HepG2 (cell line): ENCODE data around the gene NCAM2. TPM values are rescaled to one million over a fixed set of nuclear protein-coding genes. Genes with fewer than 3 reads are reported as not detected.

ENCODE experiments used
- ATAC-seq: fragments of 200-7000 bp; cut with Tn5 transposase; 3 replicates; pipeline ENCODE4 v1.9.1; 2020; ENCODE audit warnings: mild to moderate bottlenecking, moderate library complexity
- BruUV-seq: library from RNA; stranded (reverse); fragments of 400-500 nt; replicated peaks from 2 replicates; lab custom pipeline; 2021; lab: Mats Ljungman, UMichigan
- CTCF ChIA-PET: fragments of 300-600 bp; formaldehyde crosslinking; extraction: SDS; loops from one replicate; lab custom pipeline; 2021; ENCODE audit warnings: low total read pairs, inconsistent platforms, low intra/inter-chr PET ratio; lab: Yijun Ruan, JAX
- POLR2A ChIA-PET: fragments of 350-600 bp; sonication (Branson Sonifier 250); formaldehyde crosslinking; loops from one replicate; lab custom pipeline; 2020; ENCODE audit warnings: antibody characterized with exemption, inconsistent platforms; lab: Yijun Ruan, JAX
- DNase-seq: peaks from one replicate; pipeline ENCODE4 v3.0.0-alpha.2; 2015; ENCODE audit warnings: low spot score
- FAIRE-seq: peaks from 3 replicates; lab custom pipeline; 2011; peaks lifted over from hg19 to GRCh38; lab: Jason Lieb, UNC
- H2AFZ ChIP-seq: one replicate; pipeline ENCODE4 v1.6.1; 2011; ENCODE audit warnings: low read length, inconsistent platforms
- H3K27ac ChIP-seq: fragments of 300-600 bp; 3 replicates; pipeline ENCODE4 v1.8.0; 2011; ENCODE audit warnings: mixed run types, mild to moderate bottlenecking, mixed read lengths, low read length, inconsistent platforms; ENCODE audit not compliant: insufficient read depth; ENCODE audit errors: extremely low read length
- H3K27me3 ChIP-seq, 2 experiments: fragments of 200-600 bp in 1 of 2; 2 replicates in 1 of 2; 3 replicates in 1 of 2; pipeline versions ENCODE4 v1.6.0 to v1.8.0; 2011; ENCODE audit warnings: low read length in 2 of 2, mild to moderate bottlenecking in 2 of 2, moderate library complexity in 2 of 2, inconsistent platforms in 1 of 2; ENCODE audit not compliant: insufficient read depth in 2 of 2, control insufficient read depth in 1 of 2
- H3K36me3 ChIP-seq, 2 experiments: fragments of 200-600 bp in 1 of 2; replicated peaks in 1 of 2; 2 replicates in 1 of 2; 3 replicates in 1 of 2; pipeline versions ENCODE4 v1.5.1 to v1.8.0; 2011; ENCODE audit warnings: low read length in 2 of 2, inconsistent platforms in 1 of 2; ENCODE audit not compliant: insufficient read depth in 2 of 2, control insufficient read depth in 1 of 2
- H3K4me1 ChIP-seq: 2 replicates; pipeline ENCODE4 v1.5.1; 2012; ENCODE audit warnings: low read length, inconsistent platforms; ENCODE audit not compliant: insufficient read depth
- H3K4me2 ChIP-seq: 2 replicates; pipeline ENCODE4 v1.6.0; 2011; ENCODE audit warnings: low read depth, low read length, inconsistent platforms
- H3K4me3 ChIP-seq, 3 experiments: fragments of 200-600 bp in 1 of 3; sonication (generic), shearing (Covaris generic) in 1 of 3; replicated peaks in 1 of 3; 2 replicates each; pipeline ENCODE4 v1.5.1; 2011 to 2016; ENCODE audit warnings: low read length in 3 of 3, inconsistent platforms in 2 of 3, low read depth in 2 of 3, mild to moderate bottlenecking in 2 of 3, control low read depth in 1 of 3, mixed read lengths in 1 of 3; ENCODE audit not compliant: insufficient read depth in 1 of 3
- H3K79me2 ChIP-seq: one replicate; pipeline ENCODE4 v1.6.1; 2011; ENCODE audit warnings: low read length, inconsistent platforms; ENCODE audit not compliant: insufficient read depth
- H3K9ac ChIP-seq: 2 replicates; pipeline ENCODE4 v1.6.0; 2011; ENCODE audit warnings: mild to moderate bottlenecking, low read depth, low read length, inconsistent platforms; ENCODE audit not compliant: insufficient read depth
- H3K9me3 ChIP-seq: 2 replicates; pipeline ENCODE4 v1.5.1; 2012; ENCODE audit warnings: mild to moderate bottlenecking, low read length
- H4K20me1 ChIP-seq: 2 replicates; pipeline ENCODE4 v1.6.0; 2011; ENCODE audit warnings: inconsistent platforms, mild to moderate bottlenecking, low read length, moderate library complexity; ENCODE audit not compliant: insufficient read depth
- CHD2 ChIP-seq: IDR thresholded peaks from 2 replicates; pipeline ENCODE4 v1.6.1; 2011; ENCODE audit warnings: low read depth, low read length, improper control_type of control experiment
- HNRNPL ChIP-seq: fragments of 200-400 bp; formaldehyde crosslinking; IDR thresholded peaks from 2 replicates; pipeline ENCODE4 v1.6.1; 2017; ENCODE audit warnings: mild to moderate bottlenecking, low read depth, low read length
- RERE ChIP-seq: IDR thresholded peaks from 2 replicates; pipeline ENCODE4 v1.6.1; 2016; ENCODE audit warnings: low read depth, missing genetic modification reagents, missing compliant biosample characterization
- RFX1 ChIP-seq: fragments of 450-650 bp; IDR thresholded peaks from 2 replicates; pipeline ENCODE4 v1.6.1; 2017
- RNF2 ChIP-seq: fragments of 450-650 bp; conservative IDR thresholded peaks from 2 replicates; pipeline ENCODE4 v1.6.1; 2016; ENCODE audit warnings: low read depth
- SALL2 ChIP-seq: sonication (generic); formaldehyde crosslinking; IDR thresholded peaks from 2 replicates; pipeline ENCODE4 v1.8.1; 2023; ENCODE audit warnings: mild to moderate bottlenecking, missing genetic modification reagents, inconsistent platforms
- TCF7L2 ChIP-seq: IDR thresholded peaks from 2 replicates; pipeline ENCODE4 v1.6.1; 2011; ENCODE audit warnings: mild to moderate bottlenecking, low read depth, low read length, moderate library complexity
- YEATS2 ChIP-seq: sonication (generic); formaldehyde crosslinking; IDR thresholded peaks from 2 replicates; pipeline ENCODE4 v1.4.0; 2020; ENCODE audit warnings: missing genetic modification reagents, borderline replicate concordance
- ZKSCAN8 ChIP-seq: IDR thresholded peaks from 2 replicates; pipeline ENCODE4 v1.6.1; 2016; ENCODE audit warnings: borderline replicate concordance, missing genetic modification reagents, missing compliant biosample characterization
- ZNF101 ChIP-seq: sonication (generic); formaldehyde crosslinking; IDR thresholded peaks from 2 replicates; pipeline ENCODE4 v1.4.0; 2020; ENCODE audit warnings: mild to moderate bottlenecking, low read depth, missing genetic modification reagents, borderline replicate concordance
- ZNF292 ChIP-seq: sonication (generic); formaldehyde crosslinking; IDR thresholded peaks from 2 replicates; pipeline ENCODE4 v1.8.1; 2022; ENCODE audit warnings: mild to moderate bottlenecking, low read depth, missing genetic modification reagents, borderline replicate concordance
- ZNF326 ChIP-seq: sonication (generic); formaldehyde crosslinking; IDR thresholded peaks from 2 replicates; pipeline ENCODE4 v1.4.0; 2020; ENCODE audit warnings: missing genetic modification reagents, borderline replicate concordance
- ZNF337 ChIP-seq: sonication (generic); formaldehyde crosslinking; IDR thresholded peaks from 2 replicates; pipeline ENCODE4 v1.5.1; 2020; ENCODE audit warnings: missing genetic modification reagents, low read depth, mild to moderate bottlenecking, borderline replicate concordance
- ZNF558 ChIP-seq: sonication (generic); formaldehyde crosslinking; IDR thresholded peaks from 2 replicates; pipeline ENCODE4 v1.9.0; 2022; ENCODE audit warnings: mild to moderate bottlenecking, missing genetic modification reagents, borderline replicate concordance
- ZNF670 ChIP-seq: sonication (generic); formaldehyde crosslinking; IDR thresholded peaks from 2 replicates; pipeline ENCODE4 v1.8.0; 2022; ENCODE audit warnings: mild to moderate bottlenecking, missing genetic modification reagents, borderline replicate concordance
- ZNF768 ChIP-seq: sonication (generic); formaldehyde crosslinking; IDR thresholded peaks from 2 replicates; pipeline ENCODE4 v1.4.0; 2020; ENCODE audit warnings: missing genetic modification reagents
- WGBS: methylation state at CpG from one replicate; pipeline ENCODE4 v1.1.6; 2017; ENCODE audit warnings: low lambda C conversion rate; 5-methylcytosine and 5-hydroxymethylcytosine counted together
- in situ Hi-C: cut with HindIII; loops from 2 replicates; pipeline ENCODE4 v1.10.0; 2017; ENCODE audit warnings: low pct_unique_long_range_greater_than_20kb; ENCODE audit not compliant: extremely low pct_ligation_motif_present
- intact Hi-C: fragments of 100-400 bp; cut with micrococcal nuclease; formaldehyde crosslinking; loops from one replicate; pipeline ENCODE4 v1.10.0; 2022; ENCODE audit not compliant: unreplicated experiment
- polyA plus RNA-seq, 8 experiments: library from polyadenylated mRNA; depleted of rRNA in 3 of 8; stranded (reverse) in 7 of 8; unstranded in 1 of 8; fragments of >200 nt; fragmentation: Illumina TruSeq in 4 of 8; extraction: Trizol in 4 of 8; gene quantifications; 2 replicates each; pipeline versions ENCODE4 v1.2.1 to v1.2.3, GENCODE V29; 2011 to 2016; ENCODE audit warnings: low read depth in 4 of 8, missing spikeins in 1 of 8, mixed read lengths in 1 of 8; ENCODE audit not compliant: insufficient read depth in 1 of 8
- total RNA-seq, 5 experiments: library from RNA; depleted of rRNA; stranded (reverse); fragments of >200 nt; fragmentation: Illumina TruSeq; extraction: Trizol; gene quantifications; 2 replicates each; pipeline ENCODE4 v1.2.3, GENCODE V29; 2016; ENCODE audit warnings: low read depth in 1 of 5

The NCAM2 gene
- total and polyA plus RNA-seq, 2 of the 13 experiments (the other 11 are each of a cell fraction or from before 2014, with no cell fraction given): not detected

- Histone ChIP-seq H3K27ac (no peak overlapping the region), H3K36me3 (no peaks in the 10 kb centered on the region), H3K27me3 (no peaks in the 10 kb centered on the region), H3K4me1 (no peaks in the 10 kb centered on the region), H2AFZ (no peak overlapping the region), H3K9ac (no peak overlapping the region), H4K20me1 (no peaks in the 10 kb centered on the region), H3K4me3 (no peak overlapping the region), H3K9me3 (peaks cover 60% of the 10 kb centered on the region), H3K79me2 (no peaks in the 10 kb centered on the region), H3K4me2 (no peak overlapping the region)
- 0% methylated on average over 3 of the region's 3 CpGs for WGBS
- BruUV-seq: no TSS peak
- ChIA-PET CTCF (no interaction called here), POLR2A (no interaction called here)
- TF ChIP-seq RERE (CRISPR knock-in tag): no peak
- no peak for TF ChIP-seq RFX1
- TF ChIP-seq ZNF670: no peak
- TF ChIP-seq HNRNPL: no peak
- no peak for TF ChIP-seq RNF2
- TF ChIP-seq CHD2: no peak
- no peak for TF ChIP-seq ZNF337 (CRISPR knock-in tag)
- TF ChIP-seq ZNF292: no peak
- no peak for TF ChIP-seq ZNF101
- no peak for TF ChIP-seq ZKSCAN8 (CRISPR knock-in tag)
- no peak for TF ChIP-seq TCF7L2
- no peak for TF ChIP-seq SALL2 (CRISPR knock-in tag)
- TF ChIP-seq ZNF558 (CRISPR knock-in tag): no peak
- TF ChIP-seq ZNF326 (CRISPR knock-in tag): no peak
- no peak for TF ChIP-seq ZNF768 (CRISPR knock-in tag)
- TF ChIP-seq YEATS2 (CRISPR knock-in tag): no peak
- DNase-seq (no peak), FAIRE-seq (no peak), ATAC-seq (no peak)
- in situ Hi-C loops: no loop called here
- intact Hi-C loops: no loop called here
Measured at GRCh38 chr21:21085206-21085605, 87.0 kb downstream of the NCAM2 start.
